ENCODE measurements around the gene ERAP2. TPM values are rescaled to one million over a fixed set of nuclear protein-coding genes. Genes with fewer than 3 reads are reported as not detected.
A peak's percentile ranks its signal among the peaks of the same experiment; 100 is the strongest.

The ERAP2 gene
- total and polyA plus RNA-seq, 2 of the 13 experiments (the other 11 are each of a cell fraction or from before 2014, with no cell fraction given) = 12.8 to 16.6 TPM

DNA sequence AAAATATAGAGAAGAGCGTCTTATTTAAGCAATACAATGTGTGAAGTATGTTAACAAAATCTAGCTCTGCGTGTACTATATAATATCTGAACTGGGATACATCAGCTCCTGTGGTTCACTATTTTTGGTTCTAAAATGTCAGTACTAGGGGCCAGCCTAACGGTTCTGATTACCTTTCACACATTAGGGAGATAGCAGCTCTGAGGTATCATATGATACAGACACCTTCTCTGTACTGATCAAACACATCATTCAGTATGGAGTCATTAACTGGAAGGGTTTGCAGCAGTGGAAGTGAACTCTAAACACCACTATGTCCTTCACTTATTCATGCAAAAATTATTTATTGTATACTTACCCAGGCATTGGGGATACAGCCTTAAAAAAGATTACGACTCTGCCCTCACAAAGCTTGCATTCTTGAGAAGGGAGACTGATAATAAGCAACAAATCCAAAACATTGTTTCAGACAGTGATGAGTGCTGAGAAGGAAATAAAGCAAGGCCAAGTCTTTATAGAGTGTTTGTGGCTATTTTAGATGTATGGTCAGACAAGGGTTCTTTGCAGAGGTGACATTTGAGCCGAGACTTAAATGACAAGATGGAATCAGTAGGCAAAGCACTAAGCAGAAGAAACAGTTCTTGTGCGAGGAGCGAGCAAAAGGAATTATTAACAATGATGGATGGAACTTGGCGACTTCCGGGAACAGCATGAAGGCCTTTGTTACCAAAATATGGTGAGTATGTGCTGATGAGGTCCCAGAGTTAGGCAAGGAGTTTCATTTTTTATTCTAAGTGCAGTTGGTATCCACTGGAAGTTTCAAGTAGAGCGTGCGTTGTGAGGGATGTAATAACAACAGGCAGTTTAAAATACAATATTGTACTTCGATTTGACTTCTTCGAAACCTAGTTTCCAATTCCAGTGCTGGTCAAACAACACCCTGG is 57.7 kb downstream of the ERAP2 start (continued):
- TF ChIP-seq, protein P1, sequence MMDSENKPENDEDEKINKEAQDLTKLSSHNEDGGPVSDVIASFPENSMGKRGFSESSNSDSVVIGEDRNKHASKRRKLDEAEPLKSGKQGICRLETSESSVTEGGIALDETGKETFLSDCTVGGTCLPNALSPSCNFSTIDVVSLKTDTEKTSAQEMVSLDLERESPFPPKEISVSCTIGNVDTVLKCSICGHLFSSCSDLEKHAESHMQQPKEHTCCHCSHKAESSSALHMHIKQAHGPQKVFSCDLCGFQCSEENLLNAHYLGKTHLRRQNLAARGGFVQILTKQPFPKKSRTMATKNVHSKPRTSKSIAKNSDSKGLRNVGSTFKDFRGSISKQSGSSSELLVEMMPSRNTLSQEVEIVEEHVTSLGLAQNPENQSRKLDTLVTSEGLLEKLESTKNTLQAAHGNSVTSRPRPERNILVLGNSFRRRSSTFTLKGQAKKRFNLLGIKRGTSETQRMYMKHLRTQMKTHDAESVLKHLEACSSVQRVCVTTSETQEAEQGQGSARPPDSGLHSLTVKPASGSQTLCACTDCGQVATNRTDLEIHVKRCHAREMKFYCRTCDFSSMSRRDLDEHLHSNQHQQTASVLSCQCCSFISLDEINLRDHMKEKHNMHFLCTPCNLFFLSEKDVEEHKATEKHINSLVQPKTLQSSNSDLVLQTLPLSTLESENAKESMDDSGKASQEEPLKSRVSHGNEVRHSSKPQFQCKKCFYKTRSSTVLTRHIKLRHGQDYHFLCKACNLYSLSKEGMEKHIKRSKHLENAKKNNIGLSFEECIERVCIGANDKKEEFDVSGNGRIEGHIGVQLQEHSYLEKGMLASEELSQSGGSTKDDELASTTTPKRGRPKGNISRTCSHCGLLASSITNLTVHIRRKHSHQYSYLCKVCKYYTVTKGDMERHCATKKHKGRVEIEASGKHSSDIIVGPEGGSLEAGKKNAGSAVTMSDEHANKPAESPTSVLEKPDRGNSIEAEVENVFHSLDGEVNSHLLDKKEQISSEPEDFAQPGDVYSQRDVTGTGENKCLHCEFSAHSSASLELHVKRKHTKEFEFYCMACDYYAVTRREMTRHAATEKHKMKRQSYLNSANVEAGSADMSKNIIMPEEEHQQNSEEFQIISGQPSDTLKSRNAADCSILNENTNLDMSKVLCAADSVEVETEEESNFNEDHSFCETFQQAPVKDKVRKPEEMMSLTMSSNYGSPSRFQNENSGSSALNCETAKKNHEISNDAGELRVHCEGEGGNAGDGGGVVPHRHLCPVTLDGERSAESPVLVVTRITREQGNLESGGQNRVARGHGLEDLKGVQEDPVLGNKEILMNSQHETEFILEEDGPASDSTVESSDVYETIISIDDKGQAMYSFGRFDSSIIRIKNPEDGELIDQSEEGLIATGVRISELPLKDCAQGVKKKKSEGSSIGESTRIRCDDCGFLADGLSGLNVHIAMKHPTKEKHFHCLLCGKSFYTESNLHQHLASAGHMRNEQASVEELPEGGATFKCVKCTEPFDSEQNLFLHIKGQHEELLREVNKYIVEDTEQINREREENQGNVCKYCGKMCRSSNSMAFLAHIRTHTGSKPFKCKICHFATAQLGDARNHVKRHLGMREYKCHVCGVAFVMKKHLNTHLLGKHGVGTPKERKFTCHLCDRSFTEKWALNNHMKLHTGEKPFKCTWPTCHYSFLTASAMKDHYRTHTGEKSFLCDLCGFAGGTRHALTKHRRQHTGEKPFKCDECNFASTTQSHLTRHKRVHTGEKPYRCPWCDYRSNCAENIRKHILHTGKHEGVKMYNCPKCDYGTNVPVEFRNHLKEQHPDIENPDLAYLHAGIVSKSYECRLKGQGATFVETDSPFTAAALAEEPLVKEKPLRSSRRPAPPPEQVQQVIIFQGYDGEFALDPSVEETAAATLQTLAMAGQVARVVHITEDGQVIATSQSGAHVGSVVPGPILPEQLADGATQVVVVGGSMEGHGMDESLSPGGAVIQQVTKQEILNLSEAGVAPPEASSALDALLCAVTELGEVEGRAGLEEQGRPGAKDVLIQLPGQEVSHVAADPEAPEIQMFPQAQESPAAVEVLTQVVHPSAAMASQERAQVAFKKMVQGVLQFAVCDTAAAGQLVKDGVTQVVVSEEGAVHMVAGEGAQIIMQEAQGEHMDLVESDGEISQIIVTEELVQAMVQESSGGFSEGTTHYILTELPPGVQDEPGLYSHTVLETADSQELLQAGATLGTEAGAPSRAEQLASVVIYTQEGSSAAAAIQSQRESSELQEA (CRISPR knock-in tag; IDR thresholded peaks at IDR 0.05; ENCODE audit: not compliant biosample characterization) = no peak
- TF ChIP-seq TOPORS (CRISPR knock-in tag; IDR thresholded peaks at IDR 0.05) = no peak
- no peak for TF ChIP-seq PRMT3 (CRISPR knock-in tag; IDR thresholded peaks at IDR 0.05; ENCODE audit: borderline replicate concordance, low read depth)
- no peak for TF ChIP-seq RBM22 (optimal IDR thresholded peaks at IDR 0.05; ENCODE audit: low read length)
- TF ChIP-seq, protein P2, sequence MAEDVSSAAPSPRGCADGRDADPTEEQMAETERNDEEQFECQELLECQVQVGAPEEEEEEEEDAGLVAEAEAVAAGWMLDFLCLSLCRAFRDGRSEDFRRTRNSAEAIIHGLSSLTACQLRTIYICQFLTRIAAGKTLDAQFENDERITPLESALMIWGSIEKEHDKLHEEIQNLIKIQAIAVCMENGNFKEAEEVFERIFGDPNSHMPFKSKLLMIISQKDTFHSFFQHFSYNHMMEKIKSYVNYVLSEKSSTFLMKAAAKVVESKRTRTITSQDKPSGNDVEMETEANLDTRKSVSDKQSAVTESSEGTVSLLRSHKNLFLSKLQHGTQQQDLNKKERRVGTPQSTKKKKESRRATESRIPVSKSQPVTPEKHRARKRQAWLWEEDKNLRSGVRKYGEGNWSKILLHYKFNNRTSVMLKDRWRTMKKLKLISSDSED (CRISPR knock-in tag; IDR thresholded peaks at IDR 0.05) = no peak
- no peak for TF ChIP-seq NFYB (CRISPR knock-in tag; IDR thresholded peaks at IDR 0.05)
- 0 out of 2 replicates have a peak, but pooled peaks have one; percentile 1 for TF ChIP-seq KDM3A (CRISPR knock-in tag; IDR thresholded peaks at IDR 0.05; ENCODE audit: low read depth)
- no peak for TF ChIP-seq KDM4B (CRISPR knock-in tag; IDR thresholded peaks at IDR 0.05)
- TF ChIP-seq ZFX (CRISPR knock-in tag; IDR thresholded peaks at IDR 0.05; ENCODE audit: low read depth) = no peak
- TF ChIP-seq ZBTB20 (CRISPR knock-in tag; IDR thresholded peaks at IDR 0.05; ENCODE audit: borderline replicate concordance, low read depth) = 0 out of 2 replicates have a peak, but pooled peaks have one; percentile 8
- TF ChIP-seq, protein P3, sequence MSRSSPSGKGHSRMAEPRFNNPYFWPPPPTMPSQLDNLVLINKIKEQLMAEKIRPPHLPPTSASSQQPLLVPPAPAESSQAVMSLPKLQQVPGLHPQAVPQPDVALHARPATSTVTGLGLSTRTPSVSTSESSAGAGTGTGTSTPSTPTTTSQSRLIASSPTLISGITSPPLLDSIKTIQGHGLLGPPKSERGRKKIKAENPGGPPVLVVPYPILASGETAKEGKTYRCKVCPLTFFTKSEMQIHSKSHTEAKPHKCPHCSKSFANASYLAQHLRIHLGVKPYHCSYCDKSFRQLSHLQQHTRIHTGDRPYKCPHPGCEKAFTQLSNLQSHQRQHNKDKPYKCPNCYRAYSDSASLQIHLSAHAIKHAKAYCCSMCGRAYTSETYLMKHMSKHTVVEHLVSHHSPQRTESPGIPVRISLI (CRISPR knock-in tag; IDR thresholded peaks at IDR 0.05; ENCODE audit: borderline replicate concordance) = no peak
- TF ChIP-seq ZNF660 (CRISPR knock-in tag; IDR thresholded peaks at IDR 0.05; ENCODE audit: borderline replicate concordance, low read depth) = no peak
- no peak for TF ChIP-seq ERF (CRISPR knock-in tag; IDR thresholded peaks at IDR 0.05)

Measured in HepG2 (cell line).